Cardiac fibroblast (primary cell): Measurements from ENCODE around the gene PLEKHN1.

Experiments used
- DNase-seq, 2 donors: peaks; one replicate each; pipeline versions ENCODE4 v3.0.0 to v3.0.0-alpha.2; 2010; ENCODE audit warnings: low read depth in 2 of 2
- H3K4me3 ChIP-seq, 2 donors: replicated peaks in 1 of 2; 1 replicate in 1 of 2; 2 replicates in 1 of 2; pipeline ENCODE4 v1.5.1; 2011; ENCODE audit warnings: low read depth in 2 of 2, low read length in 2 of 2, mild to moderate bottlenecking in 2 of 2, moderate library complexity in 1 of 2
- TF ChIP-seq, protein P1 (sequence below): IDR thresholded peaks from one replicate; pipeline ENCODE4 v1.5.1; 2011; ENCODE audit warnings: low read depth, mild to moderate bottlenecking, low read length, inconsistent platforms

Gene PLEKHN1

DNA sequence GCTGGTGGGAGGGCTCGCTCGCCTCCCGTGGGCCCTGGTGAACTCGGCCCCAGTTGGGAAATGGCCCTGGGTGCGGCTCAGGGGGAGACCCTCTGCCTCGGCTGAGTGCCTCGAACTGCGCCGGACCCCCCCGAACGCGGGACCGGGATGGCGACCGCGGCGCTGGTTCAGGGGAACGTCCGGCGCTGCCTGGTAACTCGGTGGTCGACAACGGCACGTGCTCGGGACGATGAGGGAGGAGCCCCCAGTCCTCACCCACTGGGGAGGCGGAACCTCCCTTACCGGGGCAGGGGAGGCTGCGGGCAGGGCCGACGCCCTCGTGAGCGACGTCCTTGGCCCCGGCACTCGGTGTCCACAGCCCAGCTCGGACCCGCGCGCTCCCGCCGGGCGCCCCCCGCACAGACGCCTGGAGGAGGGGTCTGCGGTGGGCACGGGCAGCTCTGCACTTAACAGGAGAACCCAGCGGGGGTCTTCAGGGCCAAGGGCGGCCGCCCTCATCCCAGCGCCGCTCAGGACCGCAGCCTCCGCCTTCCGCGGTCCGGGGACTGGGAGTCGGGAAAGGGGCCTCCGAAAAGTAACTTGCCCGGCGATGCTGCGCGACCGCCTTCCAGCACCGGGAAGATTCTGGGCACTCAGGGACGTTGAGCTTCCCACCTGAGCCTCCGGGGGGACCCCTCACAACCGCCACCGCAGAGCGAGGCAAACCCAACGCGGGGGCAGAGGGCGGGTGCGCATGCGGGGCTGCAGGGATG lies 31.9 kb downstream of the PLEKHN1 start:
- TF ChIP-seq, protein P1, sequence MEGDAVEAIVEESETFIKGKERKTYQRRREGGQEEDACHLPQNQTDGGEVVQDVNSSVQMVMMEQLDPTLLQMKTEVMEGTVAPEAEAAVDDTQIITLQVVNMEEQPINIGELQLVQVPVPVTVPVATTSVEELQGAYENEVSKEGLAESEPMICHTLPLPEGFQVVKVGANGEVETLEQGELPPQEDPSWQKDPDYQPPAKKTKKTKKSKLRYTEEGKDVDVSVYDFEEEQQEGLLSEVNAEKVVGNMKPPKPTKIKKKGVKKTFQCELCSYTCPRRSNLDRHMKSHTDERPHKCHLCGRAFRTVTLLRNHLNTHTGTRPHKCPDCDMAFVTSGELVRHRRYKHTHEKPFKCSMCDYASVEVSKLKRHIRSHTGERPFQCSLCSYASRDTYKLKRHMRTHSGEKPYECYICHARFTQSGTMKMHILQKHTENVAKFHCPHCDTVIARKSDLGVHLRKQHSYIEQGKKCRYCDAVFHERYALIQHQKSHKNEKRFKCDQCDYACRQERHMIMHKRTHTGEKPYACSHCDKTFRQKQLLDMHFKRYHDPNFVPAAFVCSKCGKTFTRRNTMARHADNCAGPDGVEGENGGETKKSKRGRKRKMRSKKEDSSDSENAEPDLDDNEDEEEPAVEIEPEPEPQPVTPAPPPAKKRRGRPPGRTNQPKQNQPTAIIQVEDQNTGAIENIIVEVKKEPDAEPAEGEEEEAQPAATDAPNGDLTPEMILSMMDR, result no peak
- DNase-seq, result no peak
- peak overlapping the region in 1 of 2 donors; percentile 26 for H3K4me3 ChIP-seq

DNA sequence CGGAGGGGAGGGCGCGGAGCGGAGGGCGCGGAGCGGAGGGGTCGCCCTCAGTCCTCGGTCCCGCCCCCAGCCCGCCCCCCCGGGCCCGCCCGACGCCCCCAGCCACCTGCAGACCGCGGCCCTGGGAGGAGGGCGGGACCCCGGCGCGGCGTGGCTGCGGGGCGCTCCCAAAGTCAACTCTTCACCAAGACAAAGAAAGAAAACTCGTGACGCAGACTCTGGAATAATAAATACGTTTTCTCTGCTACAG lies 32.4 kb downstream of the PLEKHN1 start:
- peak overlapping the region; percentile 34 to 50 for H3K4me3 ChIP-seq
- peak; percentile 37 to 52 for DNase-seq
- TF ChIP-seq, protein P1, result no peak

DNA sequence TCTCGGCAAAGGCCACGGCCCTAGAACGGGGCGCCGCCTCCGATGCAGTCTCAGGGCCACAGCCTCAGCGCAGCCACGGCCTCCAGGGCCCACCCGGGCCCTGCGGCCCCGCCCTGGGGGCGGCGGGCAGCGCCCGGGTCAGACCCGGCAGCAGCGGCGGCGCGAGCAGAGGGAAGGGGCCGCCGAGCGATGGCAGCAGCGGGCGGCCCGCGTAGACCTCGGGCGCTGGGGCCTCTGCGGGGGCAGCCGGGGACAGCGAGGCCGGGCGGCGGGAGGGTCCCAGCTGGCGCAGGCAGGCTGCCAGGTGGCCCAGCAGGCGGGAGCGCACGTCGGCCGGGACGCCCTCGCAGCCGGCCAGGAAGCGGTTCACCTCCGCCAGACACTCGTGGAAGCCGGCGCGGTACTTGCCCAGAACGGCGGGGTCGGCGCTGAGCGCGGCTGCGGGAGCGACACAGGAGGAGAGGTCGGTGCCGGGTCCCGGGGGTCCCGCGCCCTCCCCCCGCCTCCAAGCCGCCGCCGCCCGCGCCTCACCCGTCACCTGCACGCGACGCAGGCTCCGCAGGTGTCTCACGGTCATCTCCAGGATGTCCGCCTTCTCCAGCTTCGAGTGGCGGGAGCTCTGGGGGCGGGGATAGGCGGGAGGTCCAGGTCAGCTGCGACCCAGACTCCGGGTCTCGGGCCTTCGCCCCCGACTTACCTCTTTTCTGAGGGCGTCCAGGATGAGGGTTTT lies 32.9 kb downstream of the PLEKHN1 start:
- no peak for DNase-seq
- TF ChIP-seq, protein P1, result no peak
- peak overlapping the region; percentile 49 to 50 for H3K4me3 ChIP-seq

DNA sequence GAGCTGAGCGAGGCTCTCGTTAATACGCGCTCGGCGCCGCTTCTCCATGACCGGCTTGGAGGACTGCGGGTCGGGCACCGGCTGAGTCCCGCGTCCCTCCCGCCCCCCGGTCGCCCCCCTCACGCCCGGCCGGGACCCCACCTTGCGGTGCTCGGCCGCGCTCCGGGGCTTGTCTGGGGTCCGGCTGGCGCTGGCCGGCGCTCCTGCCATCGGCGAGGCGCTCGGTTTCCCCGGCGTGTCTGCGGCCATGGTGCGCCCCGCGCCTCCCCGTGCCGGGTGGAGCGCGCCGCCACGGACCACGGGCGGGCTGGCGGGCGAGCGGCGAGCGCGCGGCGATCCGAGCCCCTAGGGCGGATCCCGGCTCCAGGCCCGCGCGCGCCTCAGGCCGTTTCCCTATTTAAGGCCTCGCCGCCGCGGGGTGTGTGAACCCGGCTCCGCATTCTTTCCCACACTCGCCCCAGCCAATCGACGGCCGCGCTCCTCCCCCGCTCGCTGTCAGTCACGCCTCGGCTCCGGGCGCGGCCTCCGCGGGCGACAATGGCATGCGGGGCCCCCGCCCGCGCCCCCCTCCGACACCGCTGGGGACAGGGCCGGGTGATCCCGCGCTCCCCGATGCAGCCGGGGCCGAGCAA lies 33.6 kb downstream of the PLEKHN1 start, which contains the start of gene HES4:
Gene HES4, minus strand, starts transcription at position 373 of the 632 bp plus-strand sequence. Its CDS starts 124 bp downstream, at position 249.
- peak; percentile 93 to 97 for DNase-seq
- peak within 1 kb of the TSS; percentile 64 to 68 for H3K4me3 ChIP-seq
- TF ChIP-seq, protein P1, result no peak

DNA sequence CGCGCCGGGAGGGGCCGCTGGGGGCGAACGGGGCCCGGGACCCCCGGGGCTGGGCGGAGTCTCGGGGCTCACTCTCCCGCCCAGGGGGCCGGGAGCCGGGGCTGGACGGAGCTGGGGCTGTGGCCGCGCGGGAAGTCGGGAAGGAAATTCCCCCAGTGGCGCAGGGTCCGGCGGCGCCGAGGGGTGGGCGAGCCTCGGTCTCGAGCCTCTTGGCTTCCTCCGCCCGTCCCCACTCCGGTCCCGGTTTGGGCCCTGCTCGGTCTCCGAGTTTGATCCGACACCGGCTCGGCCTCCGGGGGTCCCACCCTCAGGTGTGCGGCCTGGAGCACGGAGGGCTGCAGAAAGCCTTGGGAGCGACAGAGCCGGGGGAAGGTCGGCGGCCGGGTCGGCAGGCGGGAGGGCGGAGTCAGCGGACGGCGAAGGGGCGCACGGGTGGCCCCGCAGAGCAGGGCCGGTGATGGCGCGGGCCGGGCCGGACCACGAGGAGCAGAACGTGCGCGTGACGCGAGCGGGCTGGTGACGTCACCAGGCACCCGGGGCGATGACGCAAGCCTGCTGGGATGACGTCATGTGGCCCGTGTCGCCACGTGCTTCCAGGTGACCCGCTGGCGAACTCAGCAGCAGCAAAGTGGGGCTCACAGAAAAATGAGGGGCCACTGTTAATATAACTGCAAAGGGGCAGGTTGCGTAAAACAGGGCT lies 34.2 kb downstream of the PLEKHN1 start:
- H3K4me3 ChIP-seq, result peak overlapping the region; percentile 64 to 68
- TF ChIP-seq, protein P1, result no peak
- peak; percentile 85 to 94 for DNase-seq

DNA sequence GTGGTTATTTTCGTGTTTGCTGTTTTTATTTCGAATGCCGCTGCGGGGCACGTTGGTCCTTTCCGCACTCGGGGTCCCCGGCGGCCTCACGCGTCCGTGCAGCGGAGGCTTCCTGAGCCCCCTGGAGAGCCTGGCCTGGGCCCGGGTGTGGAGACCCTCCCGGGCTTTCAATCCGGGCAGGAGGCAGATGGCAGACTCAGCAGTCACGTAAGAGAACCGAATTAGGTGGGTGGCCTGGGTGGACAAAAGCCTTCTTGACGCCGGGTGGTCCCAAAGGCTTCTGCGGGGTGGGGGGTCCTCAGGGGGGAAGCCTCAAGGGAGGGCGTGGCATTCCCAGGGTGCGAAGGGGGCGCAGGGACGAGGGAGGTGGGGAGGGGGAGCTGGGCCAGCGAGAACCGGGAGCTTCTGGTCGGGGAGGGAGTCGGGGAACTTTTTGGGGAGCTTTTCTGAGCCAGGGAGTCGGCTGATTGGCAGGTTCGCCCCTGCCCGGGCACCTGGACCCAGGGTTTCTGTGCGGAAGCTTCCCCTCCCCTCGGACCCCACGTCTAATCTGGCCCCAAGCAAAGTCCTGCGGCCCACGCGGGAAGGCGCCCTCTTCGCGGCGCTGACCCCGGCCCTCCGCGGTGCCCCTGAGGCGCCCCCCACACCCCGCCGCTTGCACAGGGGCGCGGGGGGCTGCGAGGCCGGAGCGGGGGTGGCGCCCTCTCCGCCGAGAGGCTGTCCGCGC lies 34.9 kb downstream of the PLEKHN1 start:
- H3K4me3 ChIP-seq, result peak overlapping the region; percentile 54 to 64
- DNase-seq, result no peak
- TF ChIP-seq, protein P1, result no peak
